IPS DF 19.7 (cell line): ENCODE results near the gene DLG5.

Experiments
- DNase-seq: peaks from one replicate; pipeline ENCODE4 v3.0.0-alpha.2; 2013; ENCODE audit warnings: low read depth, low spot score

DLG5 gene

DNA sequence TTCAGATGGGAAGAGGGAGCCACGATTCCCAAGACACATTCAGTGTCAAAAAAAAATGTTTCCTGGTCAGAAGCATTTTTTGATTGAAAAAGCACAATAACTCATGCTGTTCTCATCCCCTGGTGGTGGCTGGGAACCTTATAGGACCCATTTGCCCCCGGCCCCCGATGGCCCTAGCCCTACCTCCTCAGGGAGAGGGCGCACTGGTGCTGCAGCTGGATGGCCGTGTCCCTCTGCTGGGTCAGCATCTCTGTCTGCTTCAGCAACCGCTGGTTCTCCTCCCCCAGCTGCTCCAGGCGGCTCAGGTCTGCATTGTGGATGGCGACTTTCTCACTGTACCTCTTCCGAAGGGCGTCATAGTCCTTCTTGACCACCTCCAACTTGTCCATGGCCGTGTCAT, 83.3 kb downstream of the DLG5 start:
- no peak for DNase-seq

DNA sequence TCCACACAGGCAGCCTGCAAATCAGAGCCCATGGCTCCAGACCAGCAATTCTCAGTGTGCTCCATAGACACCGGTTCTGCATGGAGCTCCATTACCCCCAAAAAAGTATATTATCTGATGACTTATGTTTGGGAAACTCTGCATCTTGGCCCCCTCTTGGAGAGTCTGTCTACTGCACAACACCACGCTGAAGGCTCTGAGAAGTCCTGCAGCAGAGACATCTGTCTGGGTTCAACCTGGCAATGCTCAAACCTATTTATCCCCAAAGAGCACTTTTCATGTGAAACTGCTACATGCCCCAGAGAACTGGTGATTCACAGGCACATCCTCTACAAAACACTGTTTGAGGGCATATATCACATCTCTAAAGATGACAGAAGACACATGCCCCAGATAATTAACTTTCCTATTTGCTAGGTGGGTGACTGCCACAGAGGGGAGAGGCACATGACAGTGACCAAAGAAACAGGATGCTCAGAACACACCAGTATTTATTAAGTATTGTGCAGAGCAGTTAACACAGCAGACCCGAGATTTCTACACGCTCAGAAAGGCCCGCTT, 83.8 kb downstream of the DLG5 start:
- no peak for DNase-seq

DNA sequence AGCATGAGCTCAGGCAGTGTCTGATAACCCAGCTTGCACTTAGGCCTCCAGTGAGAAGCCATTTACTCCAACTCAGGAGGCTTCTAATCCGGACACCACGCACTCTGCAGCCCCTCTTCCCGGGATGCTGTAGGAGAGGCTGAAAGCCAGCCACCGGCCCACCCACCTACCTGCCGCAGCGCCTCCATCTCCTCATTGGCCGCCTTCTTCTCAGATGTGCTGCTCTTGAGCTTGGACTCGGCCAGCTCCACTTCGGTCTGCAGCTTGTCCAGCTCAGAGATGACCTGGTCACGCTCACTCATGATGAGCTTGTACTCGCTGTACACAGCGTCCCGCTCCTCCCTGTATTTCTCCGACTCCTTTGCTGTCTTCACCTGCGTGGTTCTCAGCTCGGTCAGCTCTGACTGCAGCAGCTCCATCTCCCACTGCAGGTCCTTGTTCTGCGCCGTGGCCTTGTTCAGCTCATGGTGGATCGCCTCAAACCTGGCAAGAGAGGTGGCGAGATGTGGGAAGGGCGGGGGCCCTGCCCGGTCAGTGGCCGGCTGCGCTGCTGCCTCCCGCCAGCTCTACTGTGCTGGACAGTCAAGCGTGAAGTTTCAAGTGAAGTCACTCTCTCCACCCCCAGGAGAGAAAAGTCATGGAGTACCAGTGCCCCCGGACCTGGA, 84.7 kb downstream of the DLG5 start:
- DNase-seq: no peak

DNA sequence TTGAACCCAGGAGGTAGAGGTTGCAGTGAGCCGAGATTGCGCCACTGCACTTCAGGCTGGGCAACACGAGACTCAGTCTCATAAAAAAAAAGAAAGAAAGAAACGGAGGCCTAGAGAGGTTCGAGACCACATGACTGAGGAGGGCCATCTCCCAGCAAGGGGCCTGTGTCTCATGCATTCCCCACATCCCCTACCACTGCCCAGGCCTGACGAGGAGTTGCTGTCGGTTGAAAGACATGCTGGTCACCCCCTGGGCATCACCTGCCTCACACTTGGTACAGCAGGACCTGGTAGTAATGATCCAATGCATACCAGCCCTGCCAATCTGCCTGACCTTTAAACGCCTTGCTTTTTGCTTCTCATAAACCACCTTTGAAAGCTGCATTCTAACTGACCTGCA, 85.9 kb downstream of the DLG5 start:
- DNase-seq: no peak

- no peak for DNase-seq
Observed at GRCh38 chr10:77837925-77838595, 88.5 kb downstream of the DLG5 start.

DNA sequence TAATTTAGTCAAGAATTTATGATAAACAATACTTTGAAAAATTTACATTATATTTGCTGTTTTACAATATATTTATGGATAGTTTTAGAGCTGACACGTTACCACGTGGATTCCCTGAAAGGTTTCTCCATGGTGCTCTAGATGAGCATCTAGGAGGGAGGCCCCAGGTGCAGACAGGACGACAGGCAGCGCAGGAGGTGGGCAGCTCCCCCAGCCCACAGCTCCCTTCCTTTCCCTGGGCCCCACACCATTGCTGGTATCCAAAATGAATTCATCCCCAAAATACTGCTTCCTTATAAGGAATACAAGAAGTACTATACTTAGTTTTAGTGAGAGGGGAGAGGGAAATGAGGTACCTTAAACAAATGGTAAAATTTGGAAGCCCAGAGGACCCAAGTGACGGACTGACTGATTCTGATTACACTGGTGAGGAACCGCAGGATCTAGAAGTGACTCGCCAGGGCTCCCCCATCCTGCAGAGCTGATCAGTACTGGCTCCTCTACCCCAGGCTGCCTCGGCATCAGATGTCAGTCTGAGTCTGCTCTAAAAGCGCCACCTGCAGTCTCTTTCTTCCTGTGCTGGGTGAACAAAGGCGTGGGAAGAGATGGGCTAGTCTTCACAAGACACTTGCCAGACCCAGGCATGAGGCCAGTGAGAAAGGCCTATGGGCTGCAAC, 89.2 kb downstream of the DLG5 start:
- DNase-seq: peak; percentile 79

GRCh38 chr10:77836299-77836820, 90.2 kb downstream of the DLG5 start:
- DNase-seq: no peak

DNA sequence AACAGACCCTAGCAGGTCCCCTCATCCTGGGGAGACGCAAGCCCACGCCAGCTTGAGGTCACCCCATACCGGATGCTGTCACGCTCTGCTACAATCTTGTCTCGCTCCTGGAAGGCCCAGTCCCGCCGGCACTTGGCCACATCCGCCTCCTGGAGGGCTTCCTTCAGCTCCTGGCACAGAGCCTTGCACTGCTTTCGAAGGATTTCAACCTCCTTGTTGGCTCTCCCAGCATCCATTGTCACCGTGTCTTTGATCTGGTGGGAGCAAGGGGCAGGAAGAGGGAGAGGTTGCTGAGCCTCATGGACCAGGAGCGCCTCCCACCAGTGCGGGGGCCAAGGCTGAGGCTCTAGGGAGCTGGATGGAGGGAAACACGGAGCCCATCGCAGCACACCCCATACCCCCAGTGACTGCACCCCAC, 90.9 kb downstream of the DLG5 start:
- DNase-seq: no peak

- no peak for DNase-seq
Observed at GRCh38 chr10:77834943-77835668, 91.4 kb downstream of the DLG5 start.

- no peak for DNase-seq
Observed at GRCh38 chr10:77834540-77834939, 92.0 kb downstream of the DLG5 start.

DNA sequence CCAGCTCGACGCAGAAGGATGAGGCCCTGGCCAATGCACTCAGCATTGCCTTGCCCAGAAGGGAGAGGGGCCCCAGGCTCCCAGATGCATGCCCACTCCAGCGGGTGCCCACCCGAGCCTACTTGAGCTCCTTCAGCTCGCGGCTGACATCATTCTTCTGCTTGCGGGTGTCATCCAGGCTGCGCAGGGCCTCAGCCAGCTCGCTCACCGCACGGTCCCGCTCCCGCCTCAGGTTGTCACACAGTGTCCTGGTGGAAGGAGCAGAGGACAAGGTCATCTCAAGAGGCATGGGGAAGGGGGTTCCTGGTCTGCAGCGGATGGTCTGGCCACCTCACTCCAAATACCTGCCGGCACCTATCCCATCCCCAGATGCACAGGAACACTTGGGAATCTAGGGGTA, 92.8 kb downstream of the DLG5 start:
- DNase-seq: no peak

- no peak for DNase-seq
Observed at GRCh38 chr10:77833225-77833624, 93.3 kb downstream of the DLG5 start.

DNA sequence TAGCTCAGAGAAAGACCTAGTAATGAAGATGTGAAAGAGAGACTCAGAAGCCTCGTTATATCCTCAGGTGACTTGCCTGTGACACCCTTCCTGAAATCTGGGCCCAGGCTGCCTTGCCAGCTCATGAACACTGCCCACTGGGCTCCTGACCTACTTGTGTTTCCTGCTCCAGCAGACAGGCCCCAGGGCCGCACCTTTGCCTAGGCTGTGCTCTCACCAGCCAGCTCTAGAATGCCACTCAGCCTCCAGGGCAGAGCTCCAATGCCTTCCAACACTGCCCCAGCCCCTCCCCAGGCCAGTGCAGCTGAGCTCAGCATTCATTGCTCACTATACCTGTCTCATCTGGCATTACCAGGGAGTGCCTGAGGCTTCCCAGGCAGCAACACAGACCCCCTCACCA, 94.3 kb downstream of the DLG5 start:
- no peak for DNase-seq

DNA sequence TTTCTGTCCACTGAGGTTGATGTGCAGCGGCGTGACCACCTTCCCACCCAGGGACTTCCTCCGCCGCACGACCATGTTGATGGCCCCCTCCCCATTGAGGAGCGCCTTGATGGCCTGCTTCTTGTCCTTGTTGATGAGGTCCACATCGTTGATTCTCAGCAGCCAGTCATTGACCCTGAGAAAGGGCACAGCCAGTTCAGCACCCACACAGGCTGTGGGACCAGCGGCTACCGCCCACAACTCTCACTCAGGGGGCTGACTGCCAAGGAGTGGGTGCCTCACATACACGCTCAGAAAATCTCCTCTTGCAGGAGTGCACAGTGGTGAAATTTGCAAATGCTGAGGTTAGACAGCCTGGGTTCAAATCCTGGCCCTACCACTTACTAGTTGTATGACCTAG, 97.2 kb downstream of the DLG5 start:
- DNase-seq: no peak

- no peak for DNase-seq
Observed at GRCh38 chr10:77828377-77828776, 98.2 kb downstream of the DLG5 start.

DNA sequence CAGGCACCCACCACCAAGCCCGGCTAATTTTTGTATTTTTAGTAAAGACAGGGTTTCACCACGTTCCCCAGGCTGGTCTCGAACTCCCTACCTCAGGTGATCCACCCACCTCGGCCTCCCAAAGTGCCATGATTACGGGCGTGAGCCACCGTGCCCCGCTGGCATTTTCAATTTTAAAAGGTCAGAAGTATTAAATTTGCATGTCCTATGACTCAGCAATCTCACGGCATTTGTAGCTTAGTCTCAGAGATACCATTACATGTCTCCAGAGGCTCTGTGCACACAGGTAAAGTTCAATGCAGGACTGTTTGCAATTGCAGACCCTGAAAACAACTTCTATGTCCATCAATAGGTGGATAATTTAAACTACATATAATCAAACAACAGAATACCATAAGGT, 99.2 kb downstream of the DLG5 start:
- no peak for DNase-seq

- no peak for DNase-seq
Observed at GRCh38 chr10:77825965-77826364, 100.6 kb downstream of the DLG5 start.

DNA sequence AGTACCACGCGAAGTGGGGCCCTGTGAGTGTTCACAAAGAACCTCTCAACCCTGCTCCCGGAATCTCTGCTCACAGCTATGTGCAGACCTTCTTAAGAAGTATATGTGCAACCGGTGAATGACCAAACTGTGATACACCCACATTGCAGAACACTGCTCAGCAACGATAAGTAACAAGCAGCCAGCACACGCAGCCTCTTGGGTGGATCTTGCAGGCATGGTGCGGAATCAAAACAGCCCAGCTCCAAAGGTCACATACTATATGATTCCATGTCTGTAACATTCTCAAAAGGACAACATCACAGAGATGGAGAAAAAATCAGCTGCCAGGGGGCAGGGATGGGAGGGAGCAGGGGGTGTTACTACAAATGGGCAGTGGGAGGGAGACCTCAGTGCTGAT, 101.6 kb downstream of the DLG5 start:
- DNase-seq: no peak

GRCh38 chr10:77823811-77824542, 102.6 kb downstream of the DLG5 start:
- DNase-seq: no peak

DNA sequence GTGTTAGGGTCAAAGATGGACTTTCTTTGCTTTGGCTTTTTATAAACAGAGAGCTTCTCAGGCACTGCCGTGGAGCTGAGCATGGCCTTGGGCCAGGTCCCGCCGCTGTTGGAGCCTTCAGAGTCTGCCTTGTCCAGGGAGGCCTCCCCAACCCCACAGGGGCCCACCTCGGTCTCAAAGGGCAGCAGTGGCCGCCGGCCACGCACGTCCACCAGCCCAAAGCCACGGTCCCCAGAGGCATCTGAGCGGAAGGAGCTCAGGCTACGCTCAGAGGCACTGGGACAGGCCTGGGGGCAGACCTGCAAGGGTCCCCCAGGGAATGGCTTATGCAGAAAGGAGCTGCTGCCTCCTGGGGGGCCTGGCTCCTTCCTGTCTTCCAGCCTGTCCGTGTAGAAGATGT, 105.0 kb downstream of the DLG5 start:
- DNase-seq: no peak

- no peak for DNase-seq
Observed at GRCh38 chr10:77821036-77821435, 105.5 kb downstream of the DLG5 start.
